Measurements from ENCODE around the gene SLC25A23. TPM values are rescaled to one million over a fixed set of nuclear protein-coding genes. Genes with fewer than 3 reads are reported as not detected.

The SLC25A23 gene
- total RNA-seq, 1 donor: 22.8 TPM

DNA sequence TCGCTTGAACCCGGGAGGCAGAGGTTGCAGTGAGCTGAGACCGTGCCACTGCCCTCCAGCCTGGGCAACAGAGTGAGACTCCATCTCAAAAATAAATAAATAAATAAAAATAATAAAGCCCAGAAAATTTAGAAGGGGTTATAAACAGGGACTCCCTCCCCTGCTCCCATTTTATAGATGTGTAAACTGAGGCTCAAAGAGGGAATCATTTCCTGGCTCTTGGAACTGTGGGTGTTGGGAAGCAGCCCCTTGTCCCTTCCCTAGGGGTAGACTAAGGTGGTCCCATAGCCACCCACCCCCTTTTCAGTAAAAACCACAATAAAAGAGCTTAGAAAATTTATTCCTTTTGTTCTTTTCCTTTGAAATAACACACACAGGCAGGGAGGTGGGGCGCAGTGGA, 19.8 kb downstream of the SLC25A23 start:
- no peaks in the 10 kb centered on the region for H3K9me3 ChIP-seq (ENCODE audit: low read depth, low read length)
- no peaks in the 10 kb centered on the region for H3K27me3 ChIP-seq (ENCODE audit: insufficient read depth, low read length)
- TF ChIP-seq, protein P1, sequence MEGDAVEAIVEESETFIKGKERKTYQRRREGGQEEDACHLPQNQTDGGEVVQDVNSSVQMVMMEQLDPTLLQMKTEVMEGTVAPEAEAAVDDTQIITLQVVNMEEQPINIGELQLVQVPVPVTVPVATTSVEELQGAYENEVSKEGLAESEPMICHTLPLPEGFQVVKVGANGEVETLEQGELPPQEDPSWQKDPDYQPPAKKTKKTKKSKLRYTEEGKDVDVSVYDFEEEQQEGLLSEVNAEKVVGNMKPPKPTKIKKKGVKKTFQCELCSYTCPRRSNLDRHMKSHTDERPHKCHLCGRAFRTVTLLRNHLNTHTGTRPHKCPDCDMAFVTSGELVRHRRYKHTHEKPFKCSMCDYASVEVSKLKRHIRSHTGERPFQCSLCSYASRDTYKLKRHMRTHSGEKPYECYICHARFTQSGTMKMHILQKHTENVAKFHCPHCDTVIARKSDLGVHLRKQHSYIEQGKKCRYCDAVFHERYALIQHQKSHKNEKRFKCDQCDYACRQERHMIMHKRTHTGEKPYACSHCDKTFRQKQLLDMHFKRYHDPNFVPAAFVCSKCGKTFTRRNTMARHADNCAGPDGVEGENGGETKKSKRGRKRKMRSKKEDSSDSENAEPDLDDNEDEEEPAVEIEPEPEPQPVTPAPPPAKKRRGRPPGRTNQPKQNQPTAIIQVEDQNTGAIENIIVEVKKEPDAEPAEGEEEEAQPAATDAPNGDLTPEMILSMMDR (IDR thresholded peaks at IDR 0.05; ENCODE audit: extremely low read depth, low read depth, low read length): no peak
- no peaks in the 10 kb centered on the region for H4K20me1 ChIP-seq (ENCODE audit: insufficient read depth, low read length)
- no peak for DNase-seq (ENCODE audit: insufficient read length, low spot score, missing footprints)
- H3K27ac ChIP-seq (ENCODE audit: low read depth, low read length): no peak overlapping the region
- no peaks in the 10 kb centered on the region for H3K79me2 ChIP-seq (ENCODE audit: insufficient read depth, low read length)
- H3K4me3 ChIP-seq (ENCODE audit: insufficient read depth, low read length): no peak overlapping the region
- no peaks in the 10 kb centered on the region for H3K4me1 ChIP-seq (ENCODE audit: insufficient read depth, low read length)
- H2AFZ ChIP-seq (ENCODE audit: low read length): no peak overlapping the region
- H3K36me3 ChIP-seq (ENCODE audit: insufficient read depth, low read length): no peaks in the 10 kb centered on the region
- H3K4me2 ChIP-seq (ENCODE audit: insufficient read depth, low read length): no peak overlapping the region

GRCh38 chr19:6433663-6434062, 25.9 kb downstream of the SLC25A23 start, which contains the start of gene SLC25A41:
Gene SLC25A41, minus strand, starts transcription at chr19:6433763. Its CDS starts 70 bp downstream, at chr19:6433693.
- Histone ChIP-seq H3K4me2 (ENCODE audit: insufficient read depth, low read length) (no peak within 1 kb of the TSS), H3K27me3 (ENCODE audit: insufficient read depth, low read length) (peaks cover 2% of the 10 kb centered on the region)
- TF ChIP-seq, protein P1 (IDR thresholded peaks at IDR 0.05; ENCODE audit: extremely low read depth, low read depth, low read length): no peak

DNA sequence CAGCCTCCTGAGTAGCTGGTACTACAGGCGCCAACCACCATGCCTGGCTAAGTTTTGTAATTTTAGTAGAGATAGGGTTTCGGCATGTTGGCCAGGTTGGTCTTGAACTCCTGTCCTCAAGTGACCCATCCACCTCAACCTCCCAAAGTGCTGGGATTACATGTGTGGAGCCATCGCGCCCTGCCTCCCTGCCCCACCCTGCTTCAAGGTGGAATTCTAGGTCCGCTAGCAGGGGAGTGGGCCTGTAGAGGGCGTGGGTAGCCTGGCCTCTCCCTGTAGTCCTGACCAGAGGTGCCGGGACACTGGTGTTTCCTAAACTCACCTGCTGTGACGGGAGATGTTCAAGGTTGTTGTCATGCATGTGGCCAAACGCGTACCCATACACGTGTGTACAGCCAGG, 26.4 kb downstream of the SLC25A23 start:
- no peak overlapping the region for H3K4me3 ChIP-seq (ENCODE audit: insufficient read depth, low read length)
- H3K4me2 ChIP-seq (ENCODE audit: insufficient read depth, low read length): no peak overlapping the region
- H3K27me3 ChIP-seq (ENCODE audit: insufficient read depth, low read length): peaks cover 2% of the 10 kb centered on the region
- no peak overlapping the region for H3K27ac ChIP-seq (ENCODE audit: low read depth, low read length)
- H2AFZ ChIP-seq (ENCODE audit: low read length): no peak overlapping the region
- H4K20me1 ChIP-seq (ENCODE audit: insufficient read depth, low read length): no peaks in the 10 kb centered on the region
- DNase-seq (ENCODE audit: insufficient read length, low spot score, missing footprints): no peak
- H3K9me3 ChIP-seq (ENCODE audit: low read depth, low read length): no peaks in the 10 kb centered on the region
- H3K36me3 ChIP-seq (ENCODE audit: insufficient read depth, low read length): no peaks in the 10 kb centered on the region
- no peaks in the 10 kb centered on the region for H3K4me1 ChIP-seq (ENCODE audit: insufficient read depth, low read length)
- H3K79me2 ChIP-seq (ENCODE audit: insufficient read depth, low read length): no peaks in the 10 kb centered on the region
- TF ChIP-seq, protein P1 (IDR thresholded peaks at IDR 0.05; ENCODE audit: extremely low read depth, low read depth, low read length): no peak

More at GRCh38 chr19:6433663-6434062, 25.9 kb downstream of the SLC25A23 start, which contains the start of gene SLC25A41:
- no peaks in the 10 kb centered on the region for H4K20me1 ChIP-seq (ENCODE audit: insufficient read depth, low read length)
- no peak within 1 kb of the TSS for H3K4me3 ChIP-seq (ENCODE audit: insufficient read depth, low read length)
- no peaks in the 10 kb centered on the region for H3K4me1 ChIP-seq (ENCODE audit: insufficient read depth, low read length)
- H2AFZ ChIP-seq (ENCODE audit: low read length): no peak within 1 kb of the TSS
- no peaks in the 10 kb centered on the region for H3K9me3 ChIP-seq (ENCODE audit: low read depth, low read length)
- H3K36me3 ChIP-seq (ENCODE audit: insufficient read depth, low read length): no peaks in the 10 kb centered on the region
- no peak within 1 kb of the TSS for H3K27ac ChIP-seq (ENCODE audit: low read depth, low read length)
- H3K79me2 ChIP-seq (ENCODE audit: insufficient read depth, low read length): no peaks in the 10 kb centered on the region
- DNase-seq (ENCODE audit: insufficient read length, low spot score, missing footprints): no peak

DNA sequence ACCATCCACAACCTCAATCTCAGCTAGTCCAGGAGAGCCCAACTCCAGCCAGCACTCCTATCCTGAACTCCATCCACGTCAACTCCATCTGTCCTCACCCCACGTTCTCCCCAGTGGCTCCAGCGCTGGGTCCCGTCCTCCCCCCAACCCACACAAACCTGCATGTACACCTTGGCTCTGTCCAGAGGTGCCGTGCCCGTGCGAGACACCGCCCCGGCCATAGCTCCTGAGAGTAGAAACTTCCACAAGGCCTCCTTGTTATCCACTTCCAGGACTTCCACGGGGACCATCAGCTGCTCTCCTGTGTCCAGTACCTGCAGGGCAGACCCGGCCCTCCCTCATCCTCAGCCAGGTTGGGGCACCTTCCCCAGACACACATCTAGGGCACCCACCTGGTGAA, 27.7 kb downstream of the SLC25A23 start:
- H3K36me3 ChIP-seq (ENCODE audit: insufficient read depth, low read length): no peaks in the 10 kb centered on the region
- no peaks in the 10 kb centered on the region for H3K79me2 ChIP-seq (ENCODE audit: insufficient read depth, low read length)
- no peak for DNase-seq (ENCODE audit: insufficient read length, low spot score, missing footprints)
- peaks cover 2% of the 10 kb centered on the region for H3K27me3 ChIP-seq (ENCODE audit: insufficient read depth, low read length)
- TF ChIP-seq, protein P1 (IDR thresholded peaks at IDR 0.05; ENCODE audit: extremely low read depth, low read depth, low read length): no peak
- no peak overlapping the region for H3K27ac ChIP-seq (ENCODE audit: low read depth, low read length)
- H3K9me3 ChIP-seq (ENCODE audit: low read depth, low read length): no peaks in the 10 kb centered on the region
- no peaks in the 10 kb centered on the region for H4K20me1 ChIP-seq (ENCODE audit: insufficient read depth, low read length)
- H3K4me3 ChIP-seq (ENCODE audit: insufficient read depth, low read length): no peak overlapping the region
- H3K4me2 ChIP-seq (ENCODE audit: insufficient read depth, low read length): no peak overlapping the region
- H2AFZ ChIP-seq (ENCODE audit: low read length): no peak overlapping the region
- no peaks in the 10 kb centered on the region for H3K4me1 ChIP-seq (ENCODE audit: insufficient read depth, low read length)

All from osteoblast (primary cell).